Endothelial cell of umbilical vein (primary cell): ENCODE results near the gene TUBB3. TPM values are rescaled to one million over a fixed set of nuclear protein-coding genes. Genes with fewer than 3 reads are reported as not detected.
A peak's percentile ranks its signal among the peaks of the same experiment; 100 is the strongest.
"Not testable (repeated sequence)": the region's sequence is repeated elsewhere in the genome, so short reads cannot be mapped to it uniquely, and the experiment has no call there.

Source experiments
- BruUV-seq: library from RNA; stranded (reverse); fragments of 400-500 nt; replicated peaks from 2 replicates; lab custom pipeline; 2021; lab: Mats Ljungman, UMichigan
- CTCF ChIA-PET: fragments of 300-600, 350-600 bp; sonication (Branson Sonifier 250); formaldehyde crosslinking; loops from one replicate; lab custom pipeline; 2021; ENCODE audit warnings: antibody characterized with exemption, inconsistent platforms; lab: Charles Lee
- POLR2A ChIA-PET: fragments of 300-600, 350-600 bp; sonication (Branson Sonifier 250); formaldehyde crosslinking; loops from one replicate; lab custom pipeline; 2021; ENCODE audit warnings: antibody characterized with exemption, inconsistent platforms; lab: Charles Lee
- DNase-seq: peaks from one replicate; pipeline ENCODE4 v3.0.0-alpha.2; 2011; ENCODE audit warnings: low read depth, low spot score
- FAIRE-seq: peaks from 2 replicates; lab custom pipeline; 2011; peaks lifted over from hg19 to GRCh38; lab: Jason Lieb, UNC
- H2AFZ ChIP-seq: 2 replicates; pipeline ENCODE4 v1.6.0; 2012; ENCODE audit warnings: low read depth, low read length, control low read depth, inconsistent platforms
- H3K27ac ChIP-seq: 2 replicates; pipeline ENCODE4 v1.5.1; 2011; ENCODE audit warnings: low read depth, mild to moderate bottlenecking, control low read depth, low read length, moderate library complexity; ENCODE audit not compliant: insufficient read depth
- H3K27me3 ChIP-seq, 2 experiments: 2 replicates each; pipeline versions ENCODE4 v1.6.0 to v1.6.1; 2011; ENCODE audit warnings: low read length in 2 of 2, mixed read lengths in 1 of 2; ENCODE audit not compliant: control insufficient read depth in 2 of 2, insufficient read depth in 2 of 2
- H3K36me3 ChIP-seq, 2 experiments: 2 replicates in 1 of 2; 3 replicates in 1 of 2; pipeline ENCODE4 v1.5.1; 2011; ENCODE audit warnings: low read length in 2 of 2, mild to moderate bottlenecking in 1 of 2, moderate library complexity in 1 of 2; ENCODE audit not compliant: control insufficient read depth in 2 of 2, insufficient read depth in 2 of 2; ENCODE audit errors: extremely low read depth in 1 of 2
- H3K4me1 ChIP-seq: 3 replicates; pipeline ENCODE4 v1.5.1; 2011; ENCODE audit warnings: mild to moderate bottlenecking, low read length; ENCODE audit not compliant: control insufficient read depth, insufficient read depth; ENCODE audit errors: extremely low read depth
- H3K4me2 ChIP-seq: 2 replicates; pipeline ENCODE4 v1.6.1; 2011; ENCODE audit warnings: low read length, control low read depth, mixed read lengths; ENCODE audit not compliant: insufficient read depth
- H3K4me3 ChIP-seq, 3 experiments: fragments of 200-600 bp in 1 of 3; sonication (generic), shearing (Covaris generic) in 1 of 3; replicated peaks in 1 of 3; 2 replicates each; pipeline ENCODE4 v1.5.1; 2011 to 2016; ENCODE audit warnings: control low read depth in 3 of 3, low read length in 3 of 3, mild to moderate bottlenecking in 2 of 3, inconsistent platforms in 1 of 3, low read depth in 1 of 3, moderate library complexity in 1 of 3; ENCODE audit not compliant: insufficient read depth in 1 of 3
- H3K79me2 ChIP-seq: 2 replicates; pipeline ENCODE4 v1.6.0; 2012; ENCODE audit warnings: low read length, inconsistent platforms; ENCODE audit not compliant: control insufficient read depth, insufficient read depth
- H3K9ac ChIP-seq: replicated peaks from 2 replicates; pipeline ENCODE3; 2011; ENCODE audit warnings: low read length, control low read depth; ENCODE audit not compliant: insufficient read depth; ENCODE audit errors: extremely low read depth
- H3K9me1 ChIP-seq: replicated peaks from 3 replicates; pipeline ENCODE4 v1.6.0; 2011; ENCODE audit warnings: mild to moderate bottlenecking, low read length; ENCODE audit not compliant: control insufficient read depth, insufficient read depth; ENCODE audit errors: extremely low read depth
- H3K9me3 ChIP-seq: replicated peaks from 2 replicates; pipeline ENCODE4 v1.5.1; 2012; ENCODE audit warnings: low read length, inconsistent platforms; ENCODE audit not compliant: control insufficient read depth, insufficient read depth
- H4K20me1 ChIP-seq: replicated peaks from 2 replicates; pipeline ENCODE3; 2011; ENCODE audit warnings: mild to moderate bottlenecking, low read length; ENCODE audit not compliant: control insufficient read depth, insufficient read depth; ENCODE audit errors: extremely low read depth
- JUN ChIP-seq: IDR thresholded peaks from 2 replicates; pipeline ENCODE4 v1.6.1; 2011; ENCODE audit warnings: borderline replicate concordance, low read depth; ENCODE audit not compliant: insufficient read length, insufficient read depth
- dilution Hi-C: fragments of 300-500 bp; cut with MboI; formaldehyde crosslinking; loops from one replicate; pipeline ENCODE4 v1.15.0; 2019; ENCODE audit warnings: low sequenced_read_pairs; ENCODE audit not compliant: extremely low pct_ligation_motif_present
- intact Hi-C: fragments of 100-400 bp; cut with micrococcal nuclease; formaldehyde crosslinking; loops from one replicate; pipeline ENCODE4 v1.10.0; 2022
- polyA plus RNA-seq, 4 experiments: library from polyadenylated mRNA; depleted of rRNA in 3 of 4; stranded (reverse) in 3 of 4; unstranded in 1 of 4; fragments of >200 nt; gene quantifications; 2 replicates each; pipeline versions ENCODE4 v1.2.1 to v1.2.3, GENCODE V29; 2011 to 2012; ENCODE audit warnings: missing spikeins in 1 of 4
- total RNA-seq: library from RNA; stranded (reverse); gene quantifications from 2 replicates; pipeline ENCODE4 v1.2.3, GENCODE V29; 2021

TUBB3 gene
- total and polyA plus RNA-seq, 2 donors (not counting 3 experiments of a cell fraction or from before 2014, with no cell fraction given) = 170 to 215 TPM

DNA sequence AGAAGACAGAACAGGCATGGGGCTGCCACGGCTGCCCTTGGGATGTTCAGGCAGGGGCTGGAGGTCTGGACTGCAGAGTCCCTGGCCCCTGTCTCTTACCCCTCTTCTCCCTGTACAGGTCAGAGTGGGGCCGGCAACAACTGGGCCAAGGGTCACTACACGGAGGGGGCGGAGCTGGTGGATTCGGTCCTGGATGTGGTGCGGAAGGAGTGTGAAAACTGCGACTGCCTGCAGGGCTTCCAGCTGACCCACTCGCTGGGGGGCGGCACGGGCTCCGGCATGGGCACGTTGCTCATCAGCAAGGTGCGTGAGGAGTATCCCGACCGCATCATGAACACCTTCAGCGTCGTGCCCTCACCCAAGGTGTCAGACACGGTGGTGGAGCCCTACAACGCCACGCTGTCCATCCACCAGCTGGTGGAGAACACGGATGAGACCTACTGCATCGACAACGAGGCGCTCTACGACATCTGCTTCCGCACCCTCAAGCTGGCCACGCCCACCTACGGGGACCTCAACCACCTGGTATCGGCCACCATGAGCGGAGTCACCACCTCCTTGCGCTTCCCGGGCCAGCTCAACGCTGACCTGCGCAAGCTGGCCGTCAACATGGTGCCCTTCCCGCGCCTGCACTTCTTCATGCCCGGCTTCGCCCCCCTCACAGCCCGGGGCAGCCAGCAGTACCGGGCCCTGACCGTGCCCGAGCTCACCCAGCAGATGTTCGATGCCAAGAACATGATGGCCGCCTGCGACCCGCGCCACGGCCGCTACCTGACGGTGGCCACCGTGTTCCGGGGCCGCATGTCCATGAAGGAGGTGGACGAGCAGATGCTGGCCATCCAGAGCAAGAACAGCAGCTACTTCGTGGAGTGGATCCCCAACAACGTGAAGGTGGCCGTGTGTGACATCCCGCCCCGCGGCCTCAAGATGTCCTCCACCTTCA is 11.7 kb downstream of the TUBB3 start:
- no TSS peak for BruUV-seq
- H2AFZ ChIP-seq = no peak overlapping the region
- dilution Hi-C loops (no loop called here), intact Hi-C loops (no loop called here)
- H3K27me3 ChIP-seq = no peaks in the 10 kb centered on the region
- TF ChIP-seq JUN = no peak
- ChIA-PET CTCF (interaction anchor here (1.0 kb wide), 1 partner anchor 10 kb away, joined by 3 read pairs; no protein-coding TSS in a partner anchor), POLR2A (no interaction called here)
- H3K4me3 ChIP-seq = no peak overlapping the region
- FAIRE-seq (no peak), DNase-seq (no peak)
- H3K27ac ChIP-seq = no peak overlapping the region
- peaks cover 11 to 33% of the 10 kb centered on the region in 2 experiments for H3K36me3 ChIP-seq
- no peak overlapping the region for H3K9ac ChIP-seq
- no peaks in the 10 kb centered on the region for H4K20me1 ChIP-seq
- no peaks in the 10 kb centered on the region for H3K4me1 ChIP-seq
- no peaks in the 10 kb centered on the region for H3K79me2 ChIP-seq
- H3K9me3 ChIP-seq = no peaks in the 10 kb centered on the region
- H3K4me2 ChIP-seq = no peak overlapping the region
- H3K9me1 ChIP-seq = no peaks in the 10 kb centered on the region

GRCh38 chr16:89935620-89936019 is 12.5 kb downstream of the TUBB3 start:
- H3K9ac ChIP-seq, H2AFZ ChIP-seq, H3K4me2 ChIP-seq, FAIRE-seq, H3K4me1 ChIP-seq, intact Hi-C loops, H4K20me1 ChIP-seq, DNase-seq, H3K27ac ChIP-seq, POLR2A ChIA-PET, H3K9me3 ChIP-seq, H3K27me3 ChIP-seq, H3K9me1 ChIP-seq, dilution Hi-C loops, H3K79me2 ChIP-seq, H3K4me3 ChIP-seq: not testable (repeated sequence)
- CTCF ChIA-PET = interaction anchor here (1.0 kb wide), 1 partner anchor 10 kb away, joined by 3 read pairs; no protein-coding TSS in a partner anchor
- TSS peak; percentile 42 for BruUV-seq
- H3K36me3 ChIP-seq = peaks cover 11 to 33% of the 10 kb centered on the region in 2 experiments
